A673 (cell line): Measurements from ENCODE around the gene C3orf52. TPM values are rescaled to one million over a fixed set of nuclear protein-coding genes. Genes with fewer than 3 reads are reported as not detected.

Experiments used
- BruUV-seq: library from RNA; stranded (reverse); fragments of 400-500 nt; replicated peaks from 2 replicates; lab custom pipeline; 2021; lab: Mats Ljungman, UMichigan
- CTCF ChIA-PET: fragments of 300-600 bp; sonication (Branson Sonifier 250); formaldehyde crosslinking; loops from one replicate; lab custom pipeline; 2022; ENCODE audit warnings: antibody characterized with exemption; lab: Charles Lee
- POLR2A ChIA-PET: fragments of 300-600 bp; sonication (Branson Sonifier 250); formaldehyde crosslinking; loops from one replicate; lab custom pipeline; 2022; ENCODE audit warnings: antibody characterized with exemption; ENCODE audit not compliant: low non-redundant PET; lab: Charles Lee
- DNase-seq: peaks from one replicate; pipeline ENCODE4 v3.0.0-alpha.2; 2015; ENCODE audit warnings: low spot score
- H3K27ac ChIP-seq: fragments of 200-600 bp; sonication (generic); 2 replicates; pipeline ENCODE4 v1.5.1; 2016; ENCODE audit warnings: mixed run types, low read depth, mild to moderate bottlenecking, mixed read lengths, antibody characterized with exemption, low read length; ENCODE audit not compliant: poor library complexity, severe bottlenecking
- H3K27me3 ChIP-seq: fragments of 200-600 bp; sonication (generic); replicated peaks from 2 replicates; pipeline ENCODE4 v1.6.1; 2017; ENCODE audit warnings: mixed run types, low read depth, mild to moderate bottlenecking, mixed read lengths, antibody characterized with exemption, low read length; ENCODE audit not compliant: insufficient read depth, poor library complexity
- H3K36me3 ChIP-seq: fragments of 200-600 bp; sonication (generic); 2 replicates; pipeline ENCODE4 v1.6.1; 2016; ENCODE audit warnings: mixed run types, mild to moderate bottlenecking, mixed read lengths, antibody characterized with exemption, low read length; ENCODE audit not compliant: insufficient read depth, poor library complexity, severe bottlenecking
- H3K4me1 ChIP-seq: fragments of 200-600 bp; sonication (generic); 2 replicates; pipeline ENCODE4 v1.6.1; 2017; ENCODE audit warnings: mixed run types, mild to moderate bottlenecking, mixed read lengths, antibody characterized with exemption, low read length; ENCODE audit not compliant: insufficient read depth, poor library complexity, severe bottlenecking
- H3K4me3 ChIP-seq: fragments of 200-600 bp; sonication (generic); 2 replicates; pipeline ENCODE4 v1.5.1; 2016; ENCODE audit warnings: low read depth, mixed run types, mild to moderate bottlenecking, mixed read lengths, low read length; ENCODE audit not compliant: poor library complexity, severe bottlenecking
- H3K9me3 ChIP-seq: fragments of 200-600 bp; sonication (generic); 2 replicates; pipeline ENCODE4 v1.6.1; 2016; ENCODE audit warnings: mixed run types, low read depth, mild to moderate bottlenecking, mixed read lengths, antibody characterized with exemption, low read length; ENCODE audit not compliant: poor library complexity, severe bottlenecking
- CTCF ChIP-seq: fragments of 300-800, 200-600 bp; sonication (generic); conservative IDR thresholded peaks from 2 replicates; pipeline ENCODE4 v1.5.1; 2017; ENCODE audit warnings: low read depth, mild to moderate bottlenecking, antibody characterized with exemption, low read length, moderate library complexity, mixed read lengths
- EZH2 ChIP-seq: fragments of 200-600 bp; sonication (generic); IDR thresholded peaks from 2 replicates; pipeline ENCODE4 v1.6.1; 2017; ENCODE audit warnings: borderline replicate concordance, low read depth, mild to moderate bottlenecking, mixed read lengths, antibody characterized with exemption, low read length; ENCODE audit not compliant: poor library complexity, severe bottlenecking
- intact Hi-C: fragments of 100-400 bp; cut with micrococcal nuclease; formaldehyde crosslinking; loops from one replicate; pipeline ENCODE4 v1.10.0; 2022; ENCODE audit not compliant: unreplicated experiment
- total RNA-seq: library from RNA; stranded (reverse); gene quantifications from 2 replicates; pipeline ENCODE4 v1.2.3, GENCODE V29; 2021

Gene C3orf52
- total RNA-seq, 1 experiment from 2014 or later = 0.73 TPM

- Histone ChIP-seq H3K27ac (no peak overlapping the region), H3K4me1 (no peaks in the 10 kb centered on the region), H3K4me3 (no peak overlapping the region), H3K36me3 (no peaks in the 10 kb centered on the region), H3K9me3 (no peaks in the 10 kb centered on the region), H3K27me3 (no peaks in the 10 kb centered on the region)
- peak; percentile 82 for DNase-seq
- intact Hi-C loops = loop anchor here (2.0 kb wide), 1 partner anchor 407 kb away; no protein-coding TSS in a partner anchor
- POLR2A ChIA-PET = no interaction called here
- peak; percentile 89 for TF ChIP-seq CTCF
- no peak for TF ChIP-seq EZH2
- BruUV-seq = no TSS peak
- CTCF ChIA-PET = interaction anchor here (0.5 to 1.1 kb wide), 12 partner anchors 14 to 649 kb away, joined by 3 to 13 read pairs (median 3); partner anchors contain the start of gene SLC9C1
Observed at GRCh38 chr3:112111785-112112402, 25.7 kb downstream of the C3orf52 start.

- BruUV-seq = no TSS peak
- ChIA-PET POLR2A (no interaction called here), CTCF (no interaction called here)
- Histone ChIP-seq H3K4me1 (no peaks in the 10 kb centered on the region), H3K27ac (no peak overlapping the region), H3K27me3 (no peaks in the 10 kb centered on the region), H3K36me3 (no peaks in the 10 kb centered on the region), H3K9me3 (no peaks in the 10 kb centered on the region), H3K4me3 (no peak overlapping the region)
- no peak for TF ChIP-seq CTCF
- no peak for TF ChIP-seq EZH2
- DNase-seq = no peak
- intact Hi-C loops = no loop called here
Observed at GRCh38 chr3:112114576-112115160, 28.5 kb downstream of the C3orf52 start.

- DNase-seq = no peak
- H3K9me3 ChIP-seq = no peaks in the 10 kb centered on the region
- no peaks in the 10 kb centered on the region for H3K27me3 ChIP-seq
- no TSS peak for BruUV-seq
- TF ChIP-seq CTCF (no peak), EZH2 (no peak)
- H3K27ac ChIP-seq = no peak overlapping the region
- no peak overlapping the region for H3K4me3 ChIP-seq
- H3K4me1 ChIP-seq = no peaks in the 10 kb centered on the region
- intact Hi-C loops = no loop called here
- no peaks in the 10 kb centered on the region for H3K36me3 ChIP-seq
- POLR2A ChIA-PET = no interaction called here
- CTCF ChIA-PET = no interaction called here
Observed at GRCh38 chr3:112115161-112115739, 29.1 kb downstream of the C3orf52 start.
